WTC11 (cell line): ENCODE data around the gene RALA.

ENCODE experiments used
- E2F1 ChIP-seq: sonication (generic); formaldehyde crosslinking; IDR thresholded peaks from 2 replicates; pipeline ENCODE4 v1.8.0; 2022; ENCODE audit warnings: mild to moderate bottlenecking, missing genetic modification reagents
- ELF4 ChIP-seq: sonication (generic); formaldehyde crosslinking; IDR thresholded peaks from 2 replicates; pipeline ENCODE4 v1.8.1; 2022; ENCODE audit warnings: low read depth, mild to moderate bottlenecking, moderate library complexity, missing genetic modification reagents
- ETV6 ChIP-seq: sonication (generic); formaldehyde crosslinking; IDR thresholded peaks from 2 replicates; pipeline ENCODE4 v1.8.1; 2022; ENCODE audit warnings: mild to moderate bottlenecking, missing genetic modification reagents
- HMGXB4 ChIP-seq: sonication (generic); formaldehyde crosslinking; IDR thresholded peaks from 2 replicates; pipeline ENCODE4 v1.8.1; 2023; ENCODE audit warnings: mild to moderate bottlenecking, moderate library complexity, missing genetic modification reagents
- MAX ChIP-seq: sonication (generic); formaldehyde crosslinking; IDR thresholded peaks from 2 replicates; pipeline ENCODE4 v1.8.0; 2022; ENCODE audit warnings: mild to moderate bottlenecking, missing genetic modification reagents
- TEAD1 ChIP-seq: sonication (generic); formaldehyde crosslinking; IDR thresholded peaks from 2 replicates; pipeline ENCODE4 v1.8.0; 2022; ENCODE audit warnings: mild to moderate bottlenecking, missing genetic modification reagents
- ZNF219 ChIP-seq: sonication (generic); formaldehyde crosslinking; IDR thresholded peaks from 2 replicates; pipeline ENCODE4 v1.8.0; 2023; ENCODE audit warnings: missing genetic modification reagents, mild to moderate bottlenecking, borderline replicate concordance
- ZNF512 ChIP-seq: sonication (generic); formaldehyde crosslinking; IDR thresholded peaks from 2 replicates; pipeline ENCODE4 v1.8.1; 2022; ENCODE audit warnings: missing genetic modification reagents, borderline replicate concordance
- TF ChIP-seq, protein P1 (sequence below): fragments of 200-600 bp; IDR thresholded peaks from 2 replicates; pipeline ENCODE4 v1.8.0; 2022; ENCODE audit warnings: antibody characterized with exemption

- TF ChIP-seq ETV6 (CRISPR knock-in tag), result no peak
- TF ChIP-seq, protein P1, sequence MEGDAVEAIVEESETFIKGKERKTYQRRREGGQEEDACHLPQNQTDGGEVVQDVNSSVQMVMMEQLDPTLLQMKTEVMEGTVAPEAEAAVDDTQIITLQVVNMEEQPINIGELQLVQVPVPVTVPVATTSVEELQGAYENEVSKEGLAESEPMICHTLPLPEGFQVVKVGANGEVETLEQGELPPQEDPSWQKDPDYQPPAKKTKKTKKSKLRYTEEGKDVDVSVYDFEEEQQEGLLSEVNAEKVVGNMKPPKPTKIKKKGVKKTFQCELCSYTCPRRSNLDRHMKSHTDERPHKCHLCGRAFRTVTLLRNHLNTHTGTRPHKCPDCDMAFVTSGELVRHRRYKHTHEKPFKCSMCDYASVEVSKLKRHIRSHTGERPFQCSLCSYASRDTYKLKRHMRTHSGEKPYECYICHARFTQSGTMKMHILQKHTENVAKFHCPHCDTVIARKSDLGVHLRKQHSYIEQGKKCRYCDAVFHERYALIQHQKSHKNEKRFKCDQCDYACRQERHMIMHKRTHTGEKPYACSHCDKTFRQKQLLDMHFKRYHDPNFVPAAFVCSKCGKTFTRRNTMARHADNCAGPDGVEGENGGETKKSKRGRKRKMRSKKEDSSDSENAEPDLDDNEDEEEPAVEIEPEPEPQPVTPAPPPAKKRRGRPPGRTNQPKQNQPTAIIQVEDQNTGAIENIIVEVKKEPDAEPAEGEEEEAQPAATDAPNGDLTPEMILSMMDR, result no peak
- no peak for TF ChIP-seq MAX (CRISPR knock-in tag)
- no peak for TF ChIP-seq ELF4 (CRISPR knock-in tag)
- TF ChIP-seq TEAD1, result no peak
- no peak for TF ChIP-seq ZNF512 (CRISPR knock-in tag)
- no peak for TF ChIP-seq ZNF219 (CRISPR knock-in tag)
- no peak for TF ChIP-seq E2F1 (CRISPR knock-in tag)
- TF ChIP-seq HMGXB4 (CRISPR knock-in tag), result no peak
Observed at GRCh38 chr7:39621784-39622411, 1.5 kb upstream of the RALA start.
